HepG2 (cell line): ENCODE results near the gene CA6. TPM values are rescaled to one million over a fixed set of nuclear protein-coding genes. Genes with fewer than 3 reads are reported as not detected.

Experiments used
- ATAC-seq: fragments of 200-7000 bp; cut with Tn5 transposase; 3 replicates; pipeline ENCODE4 v1.9.1; 2020; ENCODE audit warnings: mild to moderate bottlenecking, moderate library complexity
- BruUV-seq: library from RNA; stranded (reverse); fragments of 400-500 nt; replicated peaks from 2 replicates; lab custom pipeline; 2021; lab: Mats Ljungman, UMichigan
- CTCF ChIA-PET: fragments of 300-600 bp; formaldehyde crosslinking; extraction: SDS; loops from one replicate; lab custom pipeline; 2021; ENCODE audit warnings: low total read pairs, inconsistent platforms, low intra/inter-chr PET ratio; lab: Yijun Ruan, JAX
- POLR2A ChIA-PET: fragments of 350-600 bp; sonication (Branson Sonifier 250); formaldehyde crosslinking; loops from one replicate; lab custom pipeline; 2020; ENCODE audit warnings: antibody characterized with exemption, inconsistent platforms; lab: Yijun Ruan, JAX
- DNase-seq: peaks from one replicate; pipeline ENCODE4 v3.0.0-alpha.2; 2015; ENCODE audit warnings: low spot score
- FAIRE-seq: peaks from 3 replicates; lab custom pipeline; 2011; peaks lifted over from hg19 to GRCh38; lab: Jason Lieb, UNC
- H2AFZ ChIP-seq: one replicate; pipeline ENCODE4 v1.6.1; 2011; ENCODE audit warnings: low read length, inconsistent platforms
- H3K27ac ChIP-seq: fragments of 300-600 bp; 3 replicates; pipeline ENCODE4 v1.8.0; 2011; ENCODE audit warnings: mixed run types, mild to moderate bottlenecking, mixed read lengths, low read length, inconsistent platforms; ENCODE audit not compliant: insufficient read depth; ENCODE audit errors: extremely low read length
- H3K27me3 ChIP-seq, 2 experiments: fragments of 200-600 bp in 1 of 2; 2 replicates in 1 of 2; 3 replicates in 1 of 2; pipeline versions ENCODE4 v1.6.0 to v1.8.0; 2011; ENCODE audit warnings: low read length in 2 of 2, mild to moderate bottlenecking in 2 of 2, moderate library complexity in 2 of 2, inconsistent platforms in 1 of 2; ENCODE audit not compliant: insufficient read depth in 2 of 2, control insufficient read depth in 1 of 2
- H3K36me3 ChIP-seq, 2 experiments: fragments of 200-600 bp in 1 of 2; replicated peaks in 1 of 2; 2 replicates in 1 of 2; 3 replicates in 1 of 2; pipeline versions ENCODE4 v1.5.1 to v1.8.0; 2011; ENCODE audit warnings: low read length in 2 of 2, inconsistent platforms in 1 of 2; ENCODE audit not compliant: insufficient read depth in 2 of 2, control insufficient read depth in 1 of 2
- H3K4me1 ChIP-seq: 2 replicates; pipeline ENCODE4 v1.5.1; 2012; ENCODE audit warnings: low read length, inconsistent platforms; ENCODE audit not compliant: insufficient read depth
- H3K4me2 ChIP-seq: 2 replicates; pipeline ENCODE4 v1.6.0; 2011; ENCODE audit warnings: low read depth, low read length, inconsistent platforms
- H3K4me3 ChIP-seq, 3 experiments: fragments of 200-600 bp in 1 of 3; sonication (generic), shearing (Covaris generic) in 1 of 3; replicated peaks in 1 of 3; 2 replicates each; pipeline ENCODE4 v1.5.1; 2011 to 2016; ENCODE audit warnings: low read length in 3 of 3, inconsistent platforms in 2 of 3, low read depth in 2 of 3, mild to moderate bottlenecking in 2 of 3, control low read depth in 1 of 3, mixed read lengths in 1 of 3; ENCODE audit not compliant: insufficient read depth in 1 of 3
- H3K79me2 ChIP-seq: one replicate; pipeline ENCODE4 v1.6.1; 2011; ENCODE audit warnings: low read length, inconsistent platforms; ENCODE audit not compliant: insufficient read depth
- H3K9ac ChIP-seq: 2 replicates; pipeline ENCODE4 v1.6.0; 2011; ENCODE audit warnings: mild to moderate bottlenecking, low read depth, low read length, inconsistent platforms; ENCODE audit not compliant: insufficient read depth
- H3K9me3 ChIP-seq: 2 replicates; pipeline ENCODE4 v1.5.1; 2012; ENCODE audit warnings: mild to moderate bottlenecking, low read length
- H4K20me1 ChIP-seq: 2 replicates; pipeline ENCODE4 v1.6.0; 2011; ENCODE audit warnings: inconsistent platforms, mild to moderate bottlenecking, low read length, moderate library complexity; ENCODE audit not compliant: insufficient read depth
- ARID4A ChIP-seq: sonication (generic); formaldehyde crosslinking; IDR thresholded peaks from 2 replicates; pipeline ENCODE4 v1.5.0; 2020; ENCODE audit warnings: mild to moderate bottlenecking, missing genetic modification reagents, borderline replicate concordance
- CREB1 ChIP-seq, 2 experiments: fragments of 450-650 bp in 1 of 2; IDR thresholded peaks; 2 replicates each; pipeline ENCODE4 v1.6.1; 2016 to 2017; ENCODE audit warnings: control low read depth in 1 of 2, mild to moderate bottlenecking in 1 of 2, missing compliant biosample characterization in 1 of 2, missing genetic modification characterization in 1 of 2
- RARG ChIP-seq: sonication (generic); formaldehyde crosslinking; IDR thresholded peaks from 2 replicates; pipeline ENCODE4 v1.4.0; 2020; ENCODE audit warnings: low read depth, mild to moderate bottlenecking, missing genetic modification reagents
- RFX3 ChIP-seq: IDR thresholded peaks from 2 replicates; pipeline ENCODE4 v1.6.1; 2016; ENCODE audit warnings: missing biosample characterization, missing genetic modification reagents
- SOX6 ChIP-seq, 2 experiments: fragments of 450-650 bp in 1 of 2; sonication (generic) in 1 of 2; formaldehyde crosslinking in 1 of 2; IDR thresholded peaks; 2 replicates each; pipeline versions ENCODE4 v1.4.0 to v1.6.1; 2017 to 2020; ENCODE audit warnings: antibody characterized with exemption in 1 of 2, mild to moderate bottlenecking in 1 of 2, missing genetic modification reagents in 1 of 2
- ZBTB1 ChIP-seq: sonication (generic); formaldehyde crosslinking; IDR thresholded peaks from 2 replicates; pipeline ENCODE4 v1.4.0; 2020; ENCODE audit warnings: missing genetic modification reagents, borderline replicate concordance
- ZC3H4 ChIP-seq: sonication (generic); formaldehyde crosslinking; IDR thresholded peaks from 2 replicates; pipeline ENCODE4 v1.4.0; 2020; ENCODE audit warnings: missing genetic modification reagents, borderline replicate concordance
- ZKSCAN1 ChIP-seq: fragments of 150-350 bp; IDR thresholded peaks from 2 replicates; pipeline ENCODE4 v1.6.1; 2014; ENCODE audit warnings: low read length
- ZNF652 ChIP-seq: IDR thresholded peaks from 2 replicates; pipeline ENCODE4 v1.6.1; 2016; ENCODE audit warnings: low read depth, borderline replicate concordance
- WGBS: methylation state at CpG from one replicate; pipeline ENCODE4 v1.1.6; 2017; ENCODE audit warnings: low lambda C conversion rate; 5-methylcytosine and 5-hydroxymethylcytosine counted together
- in situ Hi-C: cut with HindIII; loops from 2 replicates; pipeline ENCODE4 v1.10.0; 2017; ENCODE audit warnings: low pct_unique_long_range_greater_than_20kb; ENCODE audit not compliant: extremely low pct_ligation_motif_present
- intact Hi-C: fragments of 100-400 bp; cut with micrococcal nuclease; formaldehyde crosslinking; loops from one replicate; pipeline ENCODE4 v1.10.0; 2022; ENCODE audit not compliant: unreplicated experiment
- polyA plus RNA-seq, 8 experiments: library from polyadenylated mRNA; depleted of rRNA in 3 of 8; stranded (reverse) in 7 of 8; unstranded in 1 of 8; fragments of >200 nt; fragmentation: Illumina TruSeq in 4 of 8; extraction: Trizol in 4 of 8; gene quantifications; 2 replicates each; pipeline versions ENCODE4 v1.2.1 to v1.2.3, GENCODE V29; 2011 to 2016; ENCODE audit warnings: low read depth in 4 of 8, missing spikeins in 1 of 8, mixed read lengths in 1 of 8; ENCODE audit not compliant: insufficient read depth in 1 of 8
- total RNA-seq, 5 experiments: library from RNA; depleted of rRNA; stranded (reverse); fragments of >200 nt; fragmentation: Illumina TruSeq; extraction: Trizol; gene quantifications; 2 replicates each; pipeline ENCODE4 v1.2.3, GENCODE V29; 2016; ENCODE audit warnings: low read depth in 1 of 5

The CA6 gene
- total and polyA plus RNA-seq, 2 of the 13 experiments (the other 11 are each of a cell fraction or from before 2014, with no cell fraction given), result not detected

GRCh38 chr1:8980656-8981055, 35.0 kb downstream of the CA6 start:
- no peak overlapping the region for H3K4me2 ChIP-seq
- WGBS, result 10% methylated on average over 3 of the region's 3 CpGs
- H4K20me1 ChIP-seq, result no peaks in the 10 kb centered on the region
- no TSS peak for BruUV-seq
- in situ Hi-C loops, result no loop called here
- H3K79me2 ChIP-seq, result no peaks in the 10 kb centered on the region
- H3K27me3 ChIP-seq, result peaks cover 0 to 8% of the 10 kb centered on the region in 2 experiments; a peak in 1 of 5 replicates
- H3K9ac ChIP-seq, result no peak overlapping the region
- intact Hi-C loops, result no loop called here
- POLR2A ChIA-PET, result no interaction called here
- no peak overlapping the region for H3K4me3 ChIP-seq
- H2AFZ ChIP-seq, result no peak overlapping the region
- H3K36me3 ChIP-seq, result no peaks in the 10 kb centered on the region
- peaks cover 11% of the 10 kb centered on the region; the same call in 1 of the 2 replicates for H3K4me1 ChIP-seq
- no peak overlapping the region for H3K27ac ChIP-seq
- CTCF ChIA-PET, result no interaction called here
- TF ChIP-seq CREB1 (IDR thresholded peaks at IDR 0.05) (no peak), CREB1 (CRISPR knock-in tag; IDR thresholded peaks at IDR 0.05) (no peak), ZKSCAN1 (no peak), RARG (CRISPR knock-in tag) (no peak), SOX6 (IDR thresholded peaks at IDR 0.05) (no peak), SOX6 (CRISPR knock-in tag; IDR thresholded peaks at IDR 0.05) (no peak), RFX3 (CRISPR knock-in tag) (no peak), ZC3H4 (CRISPR knock-in tag) (no peak), ZNF652 (no peak), ZBTB1 (CRISPR knock-in tag) (no peak), ARID4A (CRISPR knock-in tag) (no peak)
- no peak for DNase-seq
- no peaks in the 10 kb centered on the region for H3K9me3 ChIP-seq
- no peak for ATAC-seq
- FAIRE-seq, result no peak
